WERI-Rb-1 (cell line): ENCODE measurements around the gene GNB1L.

Experiments
- DNase-seq: peaks from one replicate; pipeline ENCODE4 v3.0.0-alpha.2; 2020
- H3K27ac ChIP-seq: fragments of 250-450 bp; sonication (Bioruptor Pico); 2 replicates; pipeline ENCODE4 v1.5.1; 2020; ENCODE audit warnings: mild to moderate bottlenecking, moderate library complexity
- H3K27me3 ChIP-seq: fragments of 250-450 bp; sonication (Bioruptor Pico); 2 replicates; pipeline ENCODE4 v1.5.1; 2021; ENCODE audit warnings: mild to moderate bottlenecking, low read depth, moderate library complexity; ENCODE audit not compliant: insufficient read depth, severe bottlenecking
- H3K36me3 ChIP-seq: fragments of 250-450 bp; sonication (Bioruptor Pico); 2 replicates; pipeline ENCODE4 v1.5.1; 2020; ENCODE audit warnings: mild to moderate bottlenecking, moderate library complexity
- H3K4me3 ChIP-seq: 2 replicates; pipeline ENCODE4 v1.5.1; 2011; ENCODE audit warnings: low read depth, mild to moderate bottlenecking, control low read depth, low read length
- H3K9me3 ChIP-seq: fragments of 250-450 bp; sonication (Bioruptor Pico); 2 replicates; pipeline ENCODE4 v1.5.1; 2021; ENCODE audit warnings: mild to moderate bottlenecking, moderate library complexity; ENCODE audit not compliant: severe bottlenecking
- TF ChIP-seq, protein P1 (sequence below): IDR thresholded peaks from 2 replicates; pipeline ENCODE4 v1.5.1; 2011; ENCODE audit warnings: low read depth, mild to moderate bottlenecking, control low read depth, inconsistent platforms, low read length

GNB1L gene

DNA sequence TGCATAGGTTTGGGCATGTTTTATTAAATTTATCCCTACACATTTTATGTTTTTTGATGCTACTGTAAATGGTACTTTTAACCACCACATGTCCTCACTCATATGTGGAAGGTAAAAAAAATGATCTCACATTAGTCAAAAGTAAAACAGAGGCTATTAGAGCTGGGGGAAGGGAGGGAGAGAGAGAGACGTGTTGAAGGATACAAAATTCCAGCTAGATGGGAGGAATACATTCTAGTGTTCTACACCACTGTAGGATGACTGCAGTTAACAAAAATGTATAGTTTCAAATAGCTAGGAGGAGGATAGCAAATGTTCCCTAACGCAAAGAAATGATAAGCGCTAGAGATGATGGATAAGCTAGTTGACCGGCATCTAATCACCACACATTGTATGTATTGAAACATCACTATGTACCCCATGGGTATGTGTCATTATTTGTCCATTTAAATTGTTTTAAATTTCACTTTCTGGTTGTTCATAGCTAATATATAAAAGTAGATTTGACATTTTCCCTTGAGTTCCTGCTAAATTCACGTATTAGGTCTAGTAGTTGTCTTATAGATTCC lies 9.9 kb upstream of the GNB1L start:
- no peak overlapping the region for H3K27ac ChIP-seq
- DNase-seq: no peak
- H3K27me3 ChIP-seq: no peaks in the 10 kb centered on the region
- no peaks in the 10 kb centered on the region for H3K9me3 ChIP-seq
- no peak overlapping the region for H3K4me3 ChIP-seq
- no peaks in the 10 kb centered on the region for H3K36me3 ChIP-seq
- TF ChIP-seq, protein P1, sequence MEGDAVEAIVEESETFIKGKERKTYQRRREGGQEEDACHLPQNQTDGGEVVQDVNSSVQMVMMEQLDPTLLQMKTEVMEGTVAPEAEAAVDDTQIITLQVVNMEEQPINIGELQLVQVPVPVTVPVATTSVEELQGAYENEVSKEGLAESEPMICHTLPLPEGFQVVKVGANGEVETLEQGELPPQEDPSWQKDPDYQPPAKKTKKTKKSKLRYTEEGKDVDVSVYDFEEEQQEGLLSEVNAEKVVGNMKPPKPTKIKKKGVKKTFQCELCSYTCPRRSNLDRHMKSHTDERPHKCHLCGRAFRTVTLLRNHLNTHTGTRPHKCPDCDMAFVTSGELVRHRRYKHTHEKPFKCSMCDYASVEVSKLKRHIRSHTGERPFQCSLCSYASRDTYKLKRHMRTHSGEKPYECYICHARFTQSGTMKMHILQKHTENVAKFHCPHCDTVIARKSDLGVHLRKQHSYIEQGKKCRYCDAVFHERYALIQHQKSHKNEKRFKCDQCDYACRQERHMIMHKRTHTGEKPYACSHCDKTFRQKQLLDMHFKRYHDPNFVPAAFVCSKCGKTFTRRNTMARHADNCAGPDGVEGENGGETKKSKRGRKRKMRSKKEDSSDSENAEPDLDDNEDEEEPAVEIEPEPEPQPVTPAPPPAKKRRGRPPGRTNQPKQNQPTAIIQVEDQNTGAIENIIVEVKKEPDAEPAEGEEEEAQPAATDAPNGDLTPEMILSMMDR: no peak

DNA sequence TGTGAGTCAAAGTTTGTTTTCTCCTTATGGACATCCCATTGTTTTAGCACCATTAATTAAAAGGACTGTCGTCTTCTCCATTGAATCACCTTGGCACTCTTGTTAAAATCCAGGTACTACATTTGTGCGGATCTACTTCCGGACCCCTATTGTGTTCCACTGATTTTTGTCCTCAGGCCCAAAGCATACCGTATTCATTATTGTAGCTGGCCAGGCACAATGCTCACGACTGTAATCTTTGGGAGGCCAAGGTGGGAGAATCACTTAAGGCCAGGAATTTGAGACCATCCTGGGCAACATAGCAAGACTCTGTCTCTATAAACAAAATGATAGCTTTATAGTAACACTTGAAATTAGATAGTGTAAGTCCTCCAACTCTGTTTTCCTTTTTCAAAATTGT lies 8.9 kb upstream of the GNB1L start:
- TF ChIP-seq, protein P1: no peak
- Histone ChIP-seq H3K9me3 (no peaks in the 10 kb centered on the region), H3K27me3 (no peaks in the 10 kb centered on the region), H3K36me3 (no peaks in the 10 kb centered on the region), H3K4me3 (no peak overlapping the region), H3K27ac (no peak overlapping the region)
- DNase-seq: no peak

DNA sequence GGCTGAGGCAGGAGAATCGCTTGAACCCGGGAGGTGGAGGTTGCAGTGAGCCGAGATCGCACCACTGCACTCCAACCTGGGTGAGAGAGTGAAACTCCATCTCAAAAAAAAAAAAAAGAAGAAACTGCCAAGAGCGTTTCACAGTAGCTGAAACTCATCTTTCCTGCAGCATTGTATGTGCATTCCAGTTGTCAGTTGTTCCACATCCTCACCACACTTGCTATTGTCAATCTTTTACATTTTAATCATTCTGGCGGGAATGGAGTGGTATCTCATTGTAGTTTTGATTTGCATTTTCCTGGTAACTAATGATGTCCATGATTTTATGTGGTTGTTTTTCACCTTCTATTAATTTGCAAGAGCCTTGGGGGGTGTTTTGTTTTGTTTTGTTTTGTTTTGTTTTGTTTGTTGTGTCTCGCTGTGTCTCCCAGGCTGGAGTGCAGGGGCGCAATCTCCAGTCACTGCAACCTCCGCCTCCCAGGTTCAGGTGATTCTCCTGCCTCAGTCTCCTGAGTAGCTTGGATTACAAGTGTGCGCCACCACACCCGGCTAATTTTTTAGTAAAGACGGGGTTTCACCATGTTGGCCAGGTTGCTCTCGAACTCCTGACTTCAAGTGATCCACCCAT lies 8.1 kb upstream of the GNB1L start:
- no peak for DNase-seq
- H3K9me3 ChIP-seq: no peaks in the 10 kb centered on the region
- TF ChIP-seq, protein P1: no peak
- no peaks in the 10 kb centered on the region for H3K36me3 ChIP-seq
- H3K27ac ChIP-seq: no peak overlapping the region
- H3K4me3 ChIP-seq: no peak overlapping the region
- H3K27me3 ChIP-seq: no peaks in the 10 kb centered on the region

DNA sequence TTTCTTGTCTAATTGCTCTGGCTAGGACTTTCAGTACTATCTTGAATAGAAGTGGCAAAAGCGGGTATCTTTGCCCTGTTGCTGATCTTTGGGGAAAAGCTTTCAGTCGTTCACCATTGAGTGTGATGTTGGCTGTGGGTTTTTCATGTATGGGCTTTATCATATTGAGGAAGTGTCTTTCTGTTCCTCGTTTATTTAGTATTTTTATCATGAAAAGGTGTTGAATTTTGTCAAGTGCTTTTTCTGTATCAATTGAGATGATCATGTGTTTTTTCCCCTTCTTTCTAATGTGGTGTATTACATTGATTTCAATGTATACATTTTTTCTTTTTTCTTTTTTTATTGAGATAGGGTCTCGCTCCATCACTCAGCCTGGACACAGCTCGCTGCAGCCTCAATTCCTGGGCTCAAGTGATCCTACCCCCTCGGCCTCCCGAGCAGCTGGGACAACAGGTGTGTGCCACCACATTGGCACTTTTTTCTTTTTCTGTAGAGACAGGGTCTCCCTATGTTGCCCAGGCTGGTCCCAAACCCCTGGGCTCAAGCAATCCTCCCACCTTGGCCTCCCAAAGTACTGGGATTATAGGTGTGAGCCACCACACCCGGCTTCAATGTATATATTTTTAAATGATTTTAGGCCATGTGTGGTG lies 5.3 kb upstream of the GNB1L start:
- no peak overlapping the region for H3K27ac ChIP-seq

DNA sequence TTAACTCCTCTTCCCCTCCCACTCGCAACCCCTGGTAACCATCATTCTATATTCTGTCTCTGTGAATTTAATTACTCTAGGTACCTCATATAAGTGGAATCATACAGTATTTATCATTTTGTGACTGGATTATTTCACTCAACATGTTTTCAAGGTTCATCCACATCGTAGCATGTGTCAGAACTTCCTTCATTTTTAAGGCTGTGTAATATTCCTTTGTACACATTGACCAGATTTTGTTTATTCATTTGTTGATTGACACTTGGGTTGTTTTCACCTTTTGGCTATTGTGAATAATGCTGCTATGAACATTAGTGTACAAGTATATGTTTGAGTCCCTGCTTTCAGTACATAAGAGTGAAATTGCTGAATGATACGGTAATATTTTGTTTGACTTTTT lies 2.7 kb upstream of the GNB1L start:
- H3K4me3 ChIP-seq: no peak overlapping the region
- H3K9me3 ChIP-seq: no peaks in the 10 kb centered on the region
- no peak overlapping the region for H3K27ac ChIP-seq
- H3K27me3 ChIP-seq: no peaks in the 10 kb centered on the region
- no peak for DNase-seq
- peaks cover 10% of the 10 kb centered on the region for H3K36me3 ChIP-seq
- TF ChIP-seq, protein P1: no peak

More for the DNA sequence above, 5.3 kb upstream of the GNB1L start:
- no peaks in the 10 kb centered on the region for H3K27me3 ChIP-seq
- H3K4me3 ChIP-seq: no peak overlapping the region
- DNase-seq: no peak
- no peaks in the 10 kb centered on the region for H3K9me3 ChIP-seq
- no peaks in the 10 kb centered on the region for H3K36me3 ChIP-seq
- TF ChIP-seq, protein P1: no peak
